HG03521 (cell line): ENCODE data around the gene CTAG2.
"Not testable (repeated sequence)": the region's sequence is repeated elsewhere in the genome, so short reads cannot be mapped to it uniquely, and the experiment has no call there.

Experiments used
- ATAC-seq: cut with Tn5 transposase; IDR thresholded peaks from one replicate; pipeline ENCODE4 v1.9.1; 2021; ENCODE audit warnings: mild to moderate bottlenecking, moderate library complexity; ENCODE audit not compliant: unreplicated experiment

Gene CTAG2

GRCh38 chrX:154653413-154653812, at the start of gene CTAG2:
Gene CTAG2, minus strand, starts transcription at chrX:154653579. Its CDS starts 64 bp downstream, at chrX:154653515.
- not testable (repeated sequence) for ATAC-seq

GRCh38 chrX:154698630-154699248, 45.4 kb upstream of the CTAG2 start:
- no peak for ATAC-seq

GRCh38 chrX:154696676-154697045, 43.3 kb upstream of the CTAG2 start:
- no peak for ATAC-seq

GRCh38 chrX:154695911-154696675, 42.7 kb upstream of the CTAG2 start:
- ATAC-seq, result no peak

GRCh38 chrX:154693394-154693793, 40.0 kb upstream of the CTAG2 start:
- ATAC-seq, result no peak

- ATAC-seq, result not testable (repeated sequence)
Observed at GRCh38 chrX:154690438-154690837, 37.1 kb upstream of the CTAG2 start.

- not testable (repeated sequence) for ATAC-seq
Observed at GRCh38 chrX:154672084-154672483, 18.7 kb upstream of the CTAG2 start.

- ATAC-seq, result not testable (repeated sequence)
Observed at GRCh38 chrX:154670848-154671247, 17.5 kb upstream of the CTAG2 start.

- ATAC-seq, result no peak
Observed at GRCh38 chrX:154661899-154662298, 8.5 kb upstream of the CTAG2 start.

- ATAC-seq, result no peak
Observed at GRCh38 chrX:154661170-154661569, 7.8 kb upstream of the CTAG2 start.

- ATAC-seq, result no peak
Observed at GRCh38 chrX:154660541-154660940, 7.2 kb upstream of the CTAG2 start.

GRCh38 chrX:154658957-154659356, 5.6 kb upstream of the CTAG2 start:
- no peak for ATAC-seq

- no peak for ATAC-seq
Observed at GRCh38 chrX:154658187-154658586, 4.8 kb upstream of the CTAG2 start.

GRCh38 chrX:154657226-154657805, 3.9 kb upstream of the CTAG2 start:
- ATAC-seq, result no peak

- no peak for ATAC-seq
Observed at GRCh38 chrX:154655786-154656185, 2.4 kb upstream of the CTAG2 start.

GRCh38 chrX:154655346-154655745, 2.0 kb upstream of the CTAG2 start:
- ATAC-seq, result no peak

GRCh38 chrX:154654925-154655324, 1.5 kb upstream of the CTAG2 start:
- ATAC-seq, result no peak

- no peak for ATAC-seq
Observed at GRCh38 chrX:154654372-154654771, 993 bp upstream of the CTAG2 start.

- no peak for ATAC-seq
Observed at GRCh38 chrX:154653048-154653401, 354 bp downstream of the CTAG2 start.

GRCh38 chrX:154652311-154653047, 900 bp downstream of the CTAG2 start:
- ATAC-seq, result no peak

GRCh38 chrX:154650221-154650510, 3.2 kb downstream of the CTAG2 start:
- no peak for ATAC-seq
